Spleen (tissue), 11 donors: ENCODE measurements around the gene IFI16. TPM values are rescaled to one million over a fixed set of nuclear protein-coding genes. Genes with fewer than 3 reads are reported as not detected.

Experiments used
- DNase-seq: peaks from one replicate; pipeline ENCODE4 v3.0.0-alpha.2; 2020
- H3K27ac ChIP-seq, 8 donors: fragments of 200-600 bp; sonication (generic) in 7 of 8; 1 replicate in 4 of 8; 2 replicates in 4 of 8; pipeline versions ENCODE4 v1.5.0 to v1.8.0; 2016 to 2021; ENCODE audit warnings: inconsistent platforms in 4 of 8, mild to moderate bottlenecking in 4 of 8, moderate library complexity in 1 of 8
- H3K27me3 ChIP-seq, 7 donors: fragments of 200-600 bp; sonication (generic) in 6 of 7; replicated peaks in 1 of 7; 1 replicate in 4 of 7; 2 replicates in 3 of 7; pipeline versions ENCODE4 v1.5.0 to v1.8.0; 2016 to 2021; ENCODE audit warnings: inconsistent platforms in 3 of 7, mild to moderate bottlenecking in 1 of 7
- H3K36me3 ChIP-seq, 6 donors: fragments of 200-600 bp; sonication (generic) in 5 of 6; 1 replicate in 4 of 6; 2 replicates in 2 of 6; pipeline versions ENCODE4 v1.5.0 to v1.8.0; 2016 to 2021; ENCODE audit warnings: inconsistent platforms in 2 of 6
- H3K4me1 ChIP-seq, 6 donors: fragments of 200-600 bp; sonication (generic) in 5 of 6; 1 replicate in 3 of 6; 2 replicates in 3 of 6; pipeline versions ENCODE4 v1.5.0 to v1.8.0; 2016 to 2021; ENCODE audit warnings: inconsistent platforms in 3 of 6
- H3K4me3 ChIP-seq, 8 donors: fragments of 200-600 bp; sonication (generic) in 7 of 8; 1 replicate in 4 of 8; 2 replicates in 4 of 8; pipeline versions ENCODE4 v1.5.0 to v1.8.0; 2016 to 2021; ENCODE audit warnings: inconsistent platforms in 4 of 8, mild to moderate bottlenecking in 4 of 8, moderate library complexity in 2 of 8
- H3K9me3 ChIP-seq, 8 donors: fragments of 200-600 bp; sonication (generic) in 7 of 8; 1 replicate in 4 of 8; 2 replicates in 4 of 8; pipeline versions ENCODE4 v1.5.0 to v1.8.0; 2016 to 2021; ENCODE audit warnings: inconsistent platforms in 4 of 8
- POLR2A ChIP-seq, 3 donors: fragments of 450-650 bp; IDR thresholded peaks; one replicate each; pipeline ENCODE4 v1.5.1; 2017; ENCODE audit warnings: antibody characterized with exemption in 3 of 3, mild to moderate bottlenecking in 1 of 3
- POLR2AphosphoS5 ChIP-seq, 3 donors: sonication (generic); formaldehyde crosslinking; IDR thresholded peaks; one replicate each; pipeline ENCODE4 v1.5.1; 2017; ENCODE audit warnings: antibody characterized with exemption in 3 of 3
- WGBS, 5 donors: extraction: QIAGEN DNeasy Blood & Tissue Kit in 3 of 5; methylation state at CpG; one replicate each; pipeline versions ENCODE4 v1.1.5 to v1.1.7; 2013 to 2018; 5-methylcytosine and 5-hydroxymethylcytosine counted together
- intact Hi-C: fragments of 100-400 bp; cut with DNase I; formaldehyde crosslinking; loops from one replicate; pipeline ENCODE4 v1.15.0; 2023; ENCODE audit warnings: low total_unique reads
- polyA plus RNA-seq, 3 donors: library from polyadenylated mRNA; stranded (reverse); fragments of 200-250 nt; gene quantifications; one replicate each; pipeline ENCODE4 v1.2.1, GENCODE V29; 2013
- total RNA-seq, 7 donors: library from RNA; depleted of rRNA in 3 of 7; stranded (reverse); fragments of >200 nt in 3 of 7; fragmentation: NEBNext Ultra II Directional in 4 of 7; extraction: Animal tissue kit (Norgen Biotek cat#: 25700) in 4 of 7; gene quantifications; one replicate each; pipeline versions ENCODE4 v1.1.0 to v1.2.1, GENCODE V29; 2016 to 2021
- TF ChIP-seq, protein P1 (sequence below), 11 experiments: fragments of 200-600 bp in 7 of 11; fragments of 450-650 bp in 4 of 11; sonication (generic) in 4 of 11; IDR thresholded peaks in 8 of 11; conservative IDR thresholded peaks in 3 of 11; 1 replicate in 7 of 11; 2 replicates in 4 of 11; pipeline versions ENCODE4 v1.4.0 to v1.8.0; 2016 to 2021; ENCODE audit warnings: antibody characterized with exemption in 11 of 11, inconsistent platforms in 4 of 11, mild to moderate bottlenecking in 1 of 11
- donor health status: healthy with polysubstance abuse.
- donor health status: DM: no; HTN: no; CAD: no; lungs with moderate emphysema.
- donor health status: DM: no; HTN: no; CAD: no.
- donor health status: Bipolar disorder and iron deficiency.
- donor health status: healthy.
- donor health status: DM: no; HTN: no; CAD: no.
- donor health status: DM: yes; HTN: yes; CAD: no.

IFI16 gene
- total and polyA plus RNA-seq, 10 donors: 155 to 205 (median 176) TPM

GRCh38 chr1:158969855-158970254, 39.9 kb upstream of the IFI16 start:
- Histone ChIP-seq H3K36me3 (no peaks in the 10 kb centered on the region), H3K4me3 (no peak overlapping the region), H3K27me3 (no peaks in the 10 kb centered on the region), H3K27ac (no peak overlapping the region), H3K9me3 (no peaks in the 10 kb centered on the region), H3K4me1 (no peaks in the 10 kb centered on the region)
- intact Hi-C loops: no loop called here
- DNase-seq: no peak
- TF ChIP-seq POLR2A (IDR thresholded peaks at IDR 0.05): no peak
- TF ChIP-seq POLR2AphosphoS5 (IDR thresholded peaks at IDR 0.05): no peak
- TF ChIP-seq, protein P1, sequence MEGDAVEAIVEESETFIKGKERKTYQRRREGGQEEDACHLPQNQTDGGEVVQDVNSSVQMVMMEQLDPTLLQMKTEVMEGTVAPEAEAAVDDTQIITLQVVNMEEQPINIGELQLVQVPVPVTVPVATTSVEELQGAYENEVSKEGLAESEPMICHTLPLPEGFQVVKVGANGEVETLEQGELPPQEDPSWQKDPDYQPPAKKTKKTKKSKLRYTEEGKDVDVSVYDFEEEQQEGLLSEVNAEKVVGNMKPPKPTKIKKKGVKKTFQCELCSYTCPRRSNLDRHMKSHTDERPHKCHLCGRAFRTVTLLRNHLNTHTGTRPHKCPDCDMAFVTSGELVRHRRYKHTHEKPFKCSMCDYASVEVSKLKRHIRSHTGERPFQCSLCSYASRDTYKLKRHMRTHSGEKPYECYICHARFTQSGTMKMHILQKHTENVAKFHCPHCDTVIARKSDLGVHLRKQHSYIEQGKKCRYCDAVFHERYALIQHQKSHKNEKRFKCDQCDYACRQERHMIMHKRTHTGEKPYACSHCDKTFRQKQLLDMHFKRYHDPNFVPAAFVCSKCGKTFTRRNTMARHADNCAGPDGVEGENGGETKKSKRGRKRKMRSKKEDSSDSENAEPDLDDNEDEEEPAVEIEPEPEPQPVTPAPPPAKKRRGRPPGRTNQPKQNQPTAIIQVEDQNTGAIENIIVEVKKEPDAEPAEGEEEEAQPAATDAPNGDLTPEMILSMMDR (IDR thresholded peaks at IDR 0.05 in 8 of 11, conservative IDR thresholded peaks at IDR 0.05 in 3 of 11): no peak
- 73 to 89% (median 85%) methylated on average over 1 of the region's 1 CpG for WGBS, 5 donors

DNA sequence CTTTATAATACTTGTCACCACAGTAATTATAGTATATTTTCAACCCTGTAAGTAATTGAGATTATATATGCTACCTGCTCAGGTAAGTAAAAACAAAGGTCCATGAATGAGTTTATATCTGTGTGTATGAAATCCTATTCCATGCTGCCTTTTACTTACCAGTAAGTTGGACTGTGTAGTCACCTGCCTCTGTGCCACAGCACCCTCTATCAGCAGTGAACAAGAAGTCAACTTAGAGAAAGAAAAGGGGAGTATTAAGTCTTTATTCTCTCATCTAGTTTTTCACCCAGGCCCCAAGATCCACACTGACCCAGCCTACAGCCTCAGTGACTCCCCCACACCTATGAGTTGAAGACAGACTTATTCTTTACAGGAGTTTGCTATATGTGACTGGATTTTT, 36.9 kb upstream of the IFI16 start:
- DNase-seq: no peak
- no peaks in the 10 kb centered on the region for H3K9me3 ChIP-seq
- H3K4me1 ChIP-seq: no peaks in the 10 kb centered on the region
- TF ChIP-seq, protein P1 (IDR thresholded peaks at IDR 0.05 in 8 of 11, conservative IDR thresholded peaks at IDR 0.05 in 3 of 11): no peak
- TF ChIP-seq POLR2A (IDR thresholded peaks at IDR 0.05) (no peak), POLR2AphosphoS5 (IDR thresholded peaks at IDR 0.05) (no peak)
- intact Hi-C loops: no loop called here
- no peaks in the 10 kb centered on the region for H3K27me3 ChIP-seq
- no peaks in the 10 kb centered on the region for H3K36me3 ChIP-seq
- no peak overlapping the region for H3K27ac ChIP-seq
- no peak overlapping the region for H3K4me3 ChIP-seq

GRCh38 chr1:158976219-158976618, 33.5 kb upstream of the IFI16 start:
- H3K4me3 ChIP-seq: no peak overlapping the region
- no peak for DNase-seq
- no peak overlapping the region for H3K27ac ChIP-seq
- TF ChIP-seq, protein P1 (IDR thresholded peaks at IDR 0.05 in 8 of 11, conservative IDR thresholded peaks at IDR 0.05 in 3 of 11): no peak
- TF ChIP-seq POLR2A (IDR thresholded peaks at IDR 0.05): no peak
- no peak for TF ChIP-seq POLR2AphosphoS5 (IDR thresholded peaks at IDR 0.05)
- H3K27me3 ChIP-seq: no peaks in the 10 kb centered on the region
- 47 to 64% (median 56%) methylated on average over 4 of the region's 4 CpGs for WGBS, 5 donors
- H3K4me1 ChIP-seq: peaks cover 0 to 8% (median 0%) of the 10 kb centered on the region in 6 donors
- H3K9me3 ChIP-seq: peaks cover 0 to 10% (median 7%) of the 10 kb centered on the region in 8 donors
- intact Hi-C loops: no loop called here
- no peaks in the 10 kb centered on the region for H3K36me3 ChIP-seq

GRCh38 chr1:158978730-158979129, 31.0 kb upstream of the IFI16 start:
- no peaks in the 10 kb centered on the region for H3K36me3 ChIP-seq
- peaks cover 0 to 8% (median 0%) of the 10 kb centered on the region in 6 donors for H3K4me1 ChIP-seq
- H3K27ac ChIP-seq: no peak overlapping the region
- peaks cover 0 to 29% (median 17%) of the 10 kb centered on the region in 8 donors for H3K9me3 ChIP-seq
- 37 to 63% (median 42%) methylated on average over 2 of the region's 2 CpGs for WGBS, 5 donors
- intact Hi-C loops: no loop called here
- no peak for TF ChIP-seq POLR2A (IDR thresholded peaks at IDR 0.05)
- TF ChIP-seq POLR2AphosphoS5 (IDR thresholded peaks at IDR 0.05): no peak
- TF ChIP-seq, protein P1 (IDR thresholded peaks at IDR 0.05 in 8 of 11, conservative IDR thresholded peaks at IDR 0.05 in 3 of 11): no peak
- no peak for DNase-seq
- no peak overlapping the region for H3K4me3 ChIP-seq
- no peaks in the 10 kb centered on the region for H3K27me3 ChIP-seq
